ENCODE results near the gene MRPL18. TPM values are rescaled to one million over a fixed set of nuclear protein-coding genes. Genes with fewer than 3 reads are reported as not detected.
"Not testable (repeated sequence)": the region's sequence is repeated elsewhere in the genome, so short reads cannot be mapped to it uniquely, and the experiment has no call there.

The MRPL18 gene
- 10 to 100 TPM; 95.2 to 97.4 TPM for total RNA-seq

DNA sequence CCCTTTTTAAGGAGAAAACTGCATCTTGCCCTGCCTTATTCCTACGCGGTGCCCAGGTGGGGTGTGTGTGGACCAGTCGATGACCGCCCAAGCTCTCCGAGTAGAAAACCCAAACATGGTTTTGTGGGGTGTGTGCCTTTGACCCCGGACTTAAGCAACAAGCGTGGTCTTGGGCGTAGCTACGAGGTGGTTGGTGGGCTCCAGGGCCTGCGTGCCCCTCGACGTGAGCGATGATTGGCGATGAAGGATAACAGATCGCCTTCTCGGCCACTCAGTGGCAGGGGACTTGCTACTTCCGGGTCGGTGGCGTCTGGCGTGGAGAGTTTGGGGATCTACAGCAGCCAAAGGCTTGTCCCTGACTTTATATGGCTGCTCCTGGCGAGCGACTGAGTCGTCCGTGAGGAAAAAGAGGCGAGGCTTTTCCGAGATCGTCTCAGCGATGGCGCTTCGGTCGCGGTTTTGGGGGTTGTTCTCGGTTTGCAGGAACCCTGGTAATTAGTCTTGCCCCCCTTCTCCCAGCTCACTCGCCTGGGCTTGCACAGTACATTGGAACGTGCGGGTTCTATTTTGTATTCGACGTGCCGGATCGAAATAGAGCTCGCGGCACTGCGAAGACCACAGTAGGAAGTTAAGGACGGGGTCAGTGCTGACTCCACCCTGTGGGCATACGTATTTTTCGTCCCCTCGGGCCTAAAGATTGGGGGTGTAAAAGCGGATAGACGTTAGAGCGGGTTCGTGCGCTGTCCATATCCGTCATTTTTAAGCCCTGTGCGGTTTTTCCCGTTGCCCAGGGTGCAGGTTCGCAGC lies at the start of gene MRPL18:
Gene MRPL18, plus strand, starts transcription at position 319 of the 807 bp plus-strand sequence. Its CDS starts 121 bp downstream, at position 440.
- peak; percentile 87 for ATAC-seq
- H3K9me3 Mint-ChIP-seq, result no peaks in the 10 kb centered on the region
- peaks cover 51 to 53% of the 10 kb centered on the region in 2 donors for H3K36me3 Mint-ChIP-seq

DNA sequence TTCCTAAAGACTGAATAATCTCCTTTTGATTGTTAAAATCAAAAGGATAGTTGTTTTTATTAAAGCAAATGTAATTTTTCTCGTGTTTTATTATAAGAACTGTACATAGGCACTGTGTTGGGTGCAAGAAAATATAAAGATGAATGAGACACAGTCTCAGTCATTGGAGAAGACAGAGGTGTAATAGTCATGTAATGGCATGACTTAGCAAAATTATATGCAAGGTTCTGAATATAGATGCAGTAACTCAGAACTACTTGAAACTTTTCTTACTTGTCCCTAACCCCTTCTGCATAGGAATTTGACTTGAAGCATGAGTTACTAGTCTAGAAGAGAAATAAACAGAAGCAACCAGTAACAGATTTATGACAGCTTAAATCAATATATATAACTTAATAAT lies 48.1 kb upstream of the MRPL18 start:
- no peak for ATAC-seq
- H3K9me3 Mint-ChIP-seq, result no peaks in the 10 kb centered on the region
- peaks cover 16 to 42% of the 10 kb centered on the region in 2 donors for H3K36me3 Mint-ChIP-seq
- DNase-seq (ENCODE audit: low spot score in 2 of 2), result no peak
- peak overlapping the region in 1 of 2 donors; percentile 77 for H3K27ac Mint-ChIP-seq

More for the DNA sequence above, at the start of gene MRPL18:
- H3K27ac Mint-ChIP-seq, result peak within 1 kb of the TSS; percentile 98 to 99
- DNase-seq (ENCODE audit: low spot score in 2 of 2), result peak; percentile 87 to 95

DNA sequence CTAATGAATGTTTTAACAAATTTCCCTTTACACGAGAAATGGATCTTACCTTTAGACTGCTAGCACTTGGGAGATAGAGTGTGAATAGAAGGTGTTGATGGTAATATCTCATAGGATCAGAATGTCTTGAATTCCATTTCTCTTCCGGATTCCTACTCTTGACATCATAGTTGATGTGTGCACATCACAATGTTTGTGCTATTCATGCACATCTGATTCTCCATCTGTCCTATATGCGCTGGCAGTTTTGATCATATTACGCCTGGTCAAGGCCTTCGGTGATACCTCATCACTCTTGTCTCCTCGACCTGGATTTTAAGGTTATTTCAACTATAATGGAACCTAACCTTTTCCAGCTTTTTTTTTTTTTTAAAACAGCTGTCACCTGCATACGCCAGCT lies 45.2 kb upstream of the MRPL18 start:
- no peaks in the 10 kb centered on the region for H3K9me3 Mint-ChIP-seq
- no peak for DNase-seq (ENCODE audit: low spot score in 2 of 2)
- ATAC-seq, result no peak
- peak overlapping the region in 1 of 2 donors; percentile 35 for H3K27ac Mint-ChIP-seq
- H3K36me3 Mint-ChIP-seq, result peaks cover 16 to 44% of the 10 kb centered on the region in 2 donors

DNA sequence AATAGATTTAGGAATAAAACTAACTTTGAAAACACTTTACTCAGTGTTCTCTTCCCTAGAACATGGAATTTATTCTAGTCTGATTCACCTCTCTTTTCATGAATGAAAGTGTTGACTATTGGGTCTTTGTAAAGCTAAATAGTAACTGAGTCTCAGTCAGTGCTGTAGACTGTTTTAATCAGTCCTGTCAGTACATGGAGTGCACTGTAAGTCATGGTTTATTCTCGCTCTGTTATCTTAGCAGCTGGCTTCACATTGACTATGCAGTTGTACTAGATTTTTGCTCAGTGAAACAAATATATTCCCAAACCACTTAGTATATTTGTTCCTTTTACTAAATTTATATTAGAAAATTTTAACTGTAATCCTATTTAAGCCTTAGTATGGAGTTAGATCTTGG lies 43.5 kb upstream of the MRPL18 start:
- Mint-ChIP-seq H3K36me3 (peaks cover 16 to 30% of the 10 kb centered on the region in 2 donors), H3K27ac (peak overlapping the region in 1 of 2 donors; percentile 36), H3K9me3 (no peaks in the 10 kb centered on the region)
- no peak for DNase-seq (ENCODE audit: low spot score in 2 of 2)
- no peak for ATAC-seq

DNA sequence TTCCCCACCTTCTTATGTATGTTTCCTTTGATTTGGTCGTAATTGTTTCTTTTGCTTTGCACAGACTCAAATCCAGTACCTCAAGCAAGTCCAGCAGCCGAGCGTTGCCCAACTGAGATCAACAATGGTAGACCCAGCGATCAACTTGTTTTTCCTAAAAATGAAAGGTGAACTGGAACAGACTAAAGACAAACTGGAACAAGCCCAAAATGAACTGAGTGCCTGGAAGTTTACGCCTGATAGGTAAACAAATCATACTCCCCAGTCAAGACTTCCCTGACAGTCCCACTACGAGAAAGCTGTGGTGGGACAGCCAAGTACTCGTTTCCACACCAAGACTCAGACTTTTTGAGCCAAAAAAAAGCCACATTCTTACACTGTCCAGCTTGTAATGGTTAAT lies 42.1 kb upstream of the MRPL18 start:
- H3K9me3 Mint-ChIP-seq; DNase-seq (ENCODE audit: low spot score in 2 of 2); ATAC-seq: not testable (repeated sequence)
- Mint-ChIP-seq H3K27ac (peak overlapping the region in 1 of 2 donors; percentile 23), H3K36me3 (peaks cover 16 to 32% of the 10 kb centered on the region in 2 donors)

DNA sequence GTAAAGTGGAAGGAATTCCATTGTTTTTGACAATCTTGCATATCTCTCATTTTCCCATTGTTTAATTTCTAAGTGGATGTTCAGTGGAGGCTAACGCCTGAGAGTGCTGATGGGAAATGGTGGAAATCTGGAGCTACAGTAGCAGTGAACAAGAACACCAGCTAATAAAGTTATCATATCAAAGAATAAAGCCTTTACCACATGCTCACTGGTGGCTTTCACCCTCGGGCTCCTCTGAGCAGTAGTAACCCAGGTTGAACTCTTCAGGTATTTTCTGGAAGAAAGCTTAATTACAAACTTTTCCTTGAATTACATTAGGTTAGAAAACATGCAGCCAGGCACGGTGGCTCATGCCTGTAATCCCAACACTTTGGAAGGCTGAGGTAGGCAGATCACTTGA lies 38.8 kb upstream of the MRPL18 start:
- ATAC-seq (no peak), DNase-seq (ENCODE audit: low spot score in 2 of 2) (no peak)
- Mint-ChIP-seq H3K27ac (peak overlapping the region in 1 of 2 donors; percentile 89), H3K36me3 (peaks cover 14 to 30% of the 10 kb centered on the region in 2 donors), H3K9me3 (no peaks in the 10 kb centered on the region)

DNA sequence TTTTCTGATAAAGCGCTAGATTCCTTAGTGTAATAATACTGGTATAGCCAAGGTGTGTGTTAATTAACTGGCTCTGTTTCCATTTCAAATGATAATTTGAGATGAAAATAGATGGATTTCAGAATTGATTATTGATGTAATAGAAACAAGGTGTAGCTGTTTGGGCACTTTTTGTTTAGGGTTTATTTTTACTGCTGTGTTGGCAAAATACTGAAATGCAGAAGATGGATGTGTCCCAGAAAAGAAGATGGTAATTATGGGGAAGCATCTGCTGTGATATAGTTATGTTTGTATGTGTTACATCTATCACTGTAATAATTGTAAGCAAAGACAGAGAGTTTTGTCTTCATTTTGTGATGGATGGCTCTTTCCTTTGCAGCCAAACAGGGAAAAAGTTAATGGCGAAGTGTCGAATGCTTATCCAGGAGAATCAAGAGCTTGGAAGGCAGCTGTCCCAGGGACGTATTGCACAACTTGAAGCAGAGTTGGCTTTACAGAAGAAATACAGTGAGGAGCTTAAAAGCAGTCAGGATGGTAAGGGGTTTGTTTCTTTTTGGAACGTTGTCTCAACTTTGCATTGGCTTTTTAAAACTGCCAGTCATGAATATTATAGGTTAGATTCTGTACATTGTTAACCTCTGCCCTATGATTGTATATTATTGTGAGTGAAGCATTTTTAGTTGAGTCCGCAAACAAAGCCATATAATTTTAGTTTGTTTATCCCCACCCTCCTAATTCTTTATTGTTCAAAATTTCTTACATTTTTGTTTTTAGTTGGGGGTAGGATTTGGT lies 37.0 kb upstream of the MRPL18 start:
- no peaks in the 10 kb centered on the region for H3K9me3 Mint-ChIP-seq
- ATAC-seq, result no peak
- no peak for DNase-seq (ENCODE audit: low spot score in 2 of 2)
- H3K36me3 Mint-ChIP-seq, result peaks cover 17 to 32% of the 10 kb centered on the region in 2 donors
- H3K27ac Mint-ChIP-seq, result peak overlapping the region in 1 of 2 donors; percentile 12

DNA sequence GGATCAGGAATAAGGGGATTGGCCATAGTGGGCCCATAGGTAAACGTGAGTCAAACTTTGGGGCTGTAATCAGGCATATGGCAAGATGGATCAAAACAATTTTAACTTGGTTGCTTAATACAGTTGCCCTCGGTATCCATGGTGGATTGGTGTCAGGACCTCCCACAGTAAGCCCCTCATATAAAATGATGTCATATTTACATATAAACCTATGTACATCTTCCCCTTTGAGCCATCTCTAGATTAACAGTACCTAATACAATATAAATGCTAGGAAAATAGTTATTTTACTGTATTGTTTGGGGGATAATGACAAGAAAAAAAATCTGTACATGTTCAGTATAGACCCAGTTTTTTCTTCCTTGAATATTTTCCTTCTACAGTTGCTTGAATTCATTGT lies 35.9 kb upstream of the MRPL18 start:
- DNase-seq (ENCODE audit: low spot score in 2 of 2), result no peak
- H3K9me3 Mint-ChIP-seq, result no peaks in the 10 kb centered on the region
- no peak for ATAC-seq
- H3K27ac Mint-ChIP-seq, result no peak overlapping the region
- H3K36me3 Mint-ChIP-seq, result peaks cover 21 to 36% of the 10 kb centered on the region in 2 donors

DNA sequence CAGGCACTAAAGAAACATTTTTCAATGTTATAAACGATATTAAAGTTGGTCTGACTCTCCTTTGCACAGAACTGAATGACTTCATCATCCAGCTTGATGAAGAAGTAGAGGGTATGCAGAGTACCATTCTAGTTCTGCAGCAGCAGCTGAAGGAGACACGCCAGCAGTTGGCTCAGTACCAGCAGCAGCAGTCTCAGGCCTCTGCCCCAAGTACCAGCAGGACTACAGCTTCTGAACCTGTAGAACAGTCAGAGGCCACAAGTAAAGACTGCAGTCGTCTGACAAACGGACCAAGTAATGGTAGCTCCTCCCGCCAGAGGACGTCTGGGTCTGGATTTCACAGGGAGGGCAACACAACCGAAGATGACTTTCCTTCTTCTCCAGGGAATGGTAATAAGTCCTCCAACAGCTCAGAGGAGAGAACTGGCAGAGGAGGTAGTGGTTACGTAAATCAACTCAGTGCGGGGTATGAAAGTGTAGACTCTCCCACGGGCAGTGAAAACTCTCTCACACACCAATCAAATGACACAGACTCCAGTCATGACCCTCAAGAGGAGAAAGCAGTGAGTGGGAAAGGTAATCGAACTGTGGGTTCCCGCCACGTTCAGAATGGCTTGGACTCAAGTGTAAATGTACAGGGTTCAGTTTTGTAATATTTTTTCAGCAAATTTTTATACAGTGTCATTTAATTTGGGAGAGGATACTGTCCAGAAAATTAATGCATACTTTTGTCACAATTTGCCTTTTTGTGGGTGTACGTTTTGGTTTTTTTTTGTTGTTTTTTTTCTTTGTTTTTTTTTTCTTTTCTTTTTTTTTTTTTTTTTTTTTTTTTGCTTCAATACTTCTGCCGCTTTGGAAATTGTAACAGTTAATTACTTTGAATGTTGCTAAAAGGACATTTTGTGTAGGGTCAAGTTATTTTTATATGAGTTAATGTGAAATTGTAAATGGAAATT lies 35.0 kb upstream of the MRPL18 start:
- ATAC-seq (no peak), DNase-seq (ENCODE audit: low spot score in 2 of 2) (no peak)
- Mint-ChIP-seq H3K27ac (peak overlapping the region in 1 of 2 donors; percentile 95), H3K9me3 (no peaks in the 10 kb centered on the region), H3K36me3 (peaks cover 21 to 36% of the 10 kb centered on the region in 2 donors)

DNA sequence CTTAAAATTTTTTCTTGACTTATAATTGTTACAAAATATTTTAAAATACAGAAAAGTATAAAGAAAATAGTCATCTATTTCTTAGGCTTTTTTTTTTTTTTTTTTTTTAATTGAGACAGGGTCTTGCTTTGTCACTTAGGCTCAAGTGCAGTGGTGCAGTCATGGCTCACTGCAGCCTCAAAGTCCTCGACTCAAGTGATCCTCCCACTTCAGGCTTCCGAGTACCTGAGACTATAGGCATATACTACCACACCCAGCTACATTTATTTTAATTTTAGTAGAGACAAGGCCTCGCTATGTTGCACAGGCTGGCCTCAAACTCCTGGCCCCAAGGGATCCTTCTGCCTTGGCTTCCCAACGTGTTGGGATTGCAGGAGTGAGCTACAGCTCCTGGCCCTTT lies 33.8 kb upstream of the MRPL18 start:
- no peak overlapping the region for H3K27ac Mint-ChIP-seq
- ATAC-seq (no peak), DNase-seq (ENCODE audit: low spot score in 2 of 2) (no peak)
- H3K9me3 Mint-ChIP-seq, result no peaks in the 10 kb centered on the region
- peaks cover 28 to 36% of the 10 kb centered on the region in 2 donors for H3K36me3 Mint-ChIP-seq

DNA sequence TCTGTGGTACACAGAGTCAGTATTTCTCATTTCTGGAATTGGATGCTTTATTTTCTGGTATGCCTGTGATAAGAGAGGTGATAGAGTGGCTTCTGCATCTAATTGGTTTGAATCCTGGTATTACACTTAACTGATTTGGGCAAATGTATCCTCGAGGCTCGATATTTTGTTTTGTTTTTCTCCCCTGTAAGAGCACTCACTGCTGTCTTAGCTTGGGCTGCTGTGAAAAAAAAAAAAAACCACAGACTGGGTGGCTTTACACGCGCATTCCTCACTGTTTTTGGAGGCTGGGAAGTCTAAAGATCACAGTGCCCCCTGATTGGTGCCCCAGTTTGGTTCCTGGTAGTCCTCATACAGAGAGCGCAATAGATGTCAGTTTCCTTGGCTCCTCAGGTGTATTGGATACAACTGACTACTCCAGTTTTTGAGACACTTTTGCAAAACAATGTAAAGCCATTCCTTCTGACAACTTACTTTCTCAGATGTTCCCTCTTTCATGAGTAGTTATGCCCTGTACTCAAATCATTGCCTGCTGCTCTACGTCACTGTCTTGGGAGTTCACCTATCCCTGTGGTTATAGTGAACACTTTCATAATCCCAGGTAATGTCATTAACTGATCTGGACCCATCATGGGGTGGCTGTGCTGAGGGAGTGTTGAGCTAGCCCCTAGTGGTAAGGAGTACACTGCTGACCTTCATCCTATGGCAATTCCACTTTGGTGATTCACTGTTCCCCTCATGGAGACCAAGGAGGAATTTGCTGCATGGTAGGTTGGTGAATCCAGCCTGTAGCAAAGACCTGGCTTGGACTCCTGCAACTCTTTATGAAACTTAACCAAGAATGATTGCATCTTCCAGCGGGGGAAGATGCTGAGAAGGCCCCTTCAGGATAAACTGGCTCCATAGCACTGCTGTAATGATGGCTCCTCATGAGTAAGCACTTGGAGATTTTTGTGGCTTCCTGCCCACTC lies 32.0 kb upstream of the MRPL18 start:
- Mint-ChIP-seq H3K27ac (peak overlapping the region; percentile 31 to 73), H3K36me3 (peaks cover 37 to 41% of the 10 kb centered on the region in 2 donors), H3K9me3 (no peaks in the 10 kb centered on the region)
- no peak for ATAC-seq
- DNase-seq (ENCODE audit: low spot score in 2 of 2), result no peak

DNA sequence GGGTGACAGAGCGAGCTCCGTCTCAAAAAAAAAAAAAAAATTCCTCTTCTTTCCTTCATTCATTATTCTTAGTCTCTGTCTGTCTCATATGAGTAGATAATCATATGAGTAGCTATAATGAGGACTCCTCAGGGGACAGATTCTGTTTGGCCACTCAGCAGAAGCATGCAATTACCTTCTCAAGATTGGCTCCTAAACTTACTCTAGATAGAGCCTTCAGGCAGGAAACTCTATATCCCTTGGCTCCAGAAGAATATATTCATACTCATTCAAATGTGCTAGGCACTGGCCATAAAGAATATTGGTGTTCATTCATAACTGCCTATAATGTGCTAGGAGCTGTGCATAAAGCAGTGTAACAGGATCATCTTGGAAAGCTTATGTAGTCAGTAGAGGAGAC lies 30.6 kb upstream of the MRPL18 start:
- Mint-ChIP-seq H3K36me3 (peaks cover 36 to 39% of the 10 kb centered on the region in 2 donors), H3K9me3 (no peaks in the 10 kb centered on the region), H3K27ac (peak overlapping the region in 1 of 2 donors; percentile 6)
- no peak for DNase-seq (ENCODE audit: low spot score in 2 of 2)
- ATAC-seq, result no peak

DNA sequence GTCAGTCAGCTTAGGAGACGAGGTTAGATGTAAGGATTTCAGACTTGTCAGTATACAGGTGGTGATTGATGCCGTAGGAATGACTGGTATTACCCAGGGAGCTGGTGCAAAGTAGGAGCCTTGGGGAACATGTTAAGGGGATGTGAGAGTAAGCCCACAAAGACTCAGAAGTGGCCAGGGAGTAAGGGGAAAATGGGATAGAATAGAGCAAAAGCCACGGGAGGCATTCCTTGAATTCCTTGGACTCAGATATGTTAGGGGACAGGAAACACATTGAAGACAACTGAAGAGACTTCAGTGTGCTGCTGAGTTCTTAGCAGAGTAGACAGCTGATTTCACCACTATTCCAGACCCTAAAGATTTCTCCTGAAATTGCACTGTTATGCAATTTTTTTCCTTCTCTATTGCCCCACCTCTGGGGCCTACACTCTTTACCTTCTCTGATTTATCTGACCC lies 29.6 kb upstream of the MRPL18 start:
- Mint-ChIP-seq H3K9me3 (no peaks in the 10 kb centered on the region), H3K36me3 (peaks cover 28 to 33% of the 10 kb centered on the region in 2 donors), H3K27ac (peak overlapping the region; percentile 98 to 99)
- no peak for ATAC-seq
- DNase-seq (ENCODE audit: low spot score in 2 of 2), result no peak

DNA sequence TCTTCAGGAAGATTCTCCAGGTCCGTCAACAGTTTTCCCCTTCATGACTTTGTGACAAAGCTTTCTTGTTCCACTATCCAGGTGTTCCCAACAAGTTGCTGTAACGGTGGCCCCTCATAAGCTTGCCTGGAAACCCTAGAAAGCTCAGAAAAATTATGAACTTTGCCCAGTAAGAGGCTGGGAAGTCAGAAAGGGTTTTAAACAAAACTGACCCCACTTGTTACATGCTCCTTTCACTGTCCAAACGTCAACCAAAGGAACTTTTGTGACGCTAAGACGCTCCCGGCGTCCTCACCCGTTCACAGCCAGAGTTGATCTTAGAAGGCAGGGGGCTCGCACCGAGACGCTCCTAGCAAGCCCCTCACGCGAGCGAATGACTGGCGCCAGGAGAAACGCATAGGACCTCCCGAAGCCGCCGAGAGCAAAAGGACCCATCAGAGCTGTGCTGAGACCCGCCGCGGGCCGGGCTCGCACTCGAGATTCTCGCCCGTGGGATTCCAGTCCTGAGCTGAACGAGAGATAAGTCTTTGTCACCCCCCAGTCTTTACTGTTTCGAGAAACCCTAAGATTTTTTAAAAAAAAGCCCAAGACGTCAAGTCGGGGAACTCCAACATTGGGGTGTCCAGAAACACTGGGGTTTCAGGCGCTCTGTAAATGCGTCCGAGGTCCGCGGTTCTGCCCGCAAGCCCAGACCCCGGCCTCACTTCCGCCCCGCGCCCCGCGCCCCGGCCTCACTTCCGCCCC lies 29.0 kb upstream of the MRPL18 start:
- Mint-ChIP-seq H3K9me3 (no peaks in the 10 kb centered on the region), H3K36me3 (peaks cover 21 to 28% of the 10 kb centered on the region in 2 donors), H3K27ac (peak overlapping the region; percentile 98 to 99)
- ATAC-seq, result no peak
- DNase-seq (ENCODE audit: low spot score in 2 of 2), result peak in 1 of 2 donors; percentile 61
